Measurements from ENCODE around the gene KCNQ4. TPM values are rescaled to one million over a fixed set of nuclear protein-coding genes. Genes with fewer than 3 reads are reported as not detected.

KCNQ4 gene
- total RNA-seq, 1 experiment from 2014 or later, result 1.4 TPM

GRCh38 chr1:40844079-40844478 lies 60.5 kb downstream of the KCNQ4 start:
- Mint-ChIP-seq H3K36me3 (ENCODE audit: insufficient read depth in 1 of 3, low read depth in 3 of 3) (no peaks in the 10 kb centered on the region; a peak in 1 of 7 replicates), H3K4me1 (peaks cover 5 to 11% of the 10 kb centered on the region in 2 experiments), H3K9me3 (peaks cover 4 to 5% of the 10 kb centered on the region in 2 experiments; a peak in 4 of 5 replicates), H3K27ac (no peak overlapping the region), H3K27me3 (ENCODE audit: low read depth) (peaks cover 15% of the 10 kb centered on the region), H3K4me3 (no peak overlapping the region)
- Histone ChIP-seq H3K27ac (ENCODE audit: insufficient read length, low read depth, low read length) (no peak overlapping the region), H3K9me3 (ENCODE audit: control insufficient read depth, low read depth, low read length) (no peaks in the 10 kb centered on the region), H2BK12ac (ENCODE audit: insufficient read length, low read depth, low read length) (no peak overlapping the region), H3K79me2 (ENCODE audit: insufficient read depth, low read length) (no peaks in the 10 kb centered on the region), H3K79me1 (ENCODE audit: insufficient read depth, low read depth, low read length, poor library complexity, severe bottlenecking) (no peaks in the 10 kb centered on the region), H3K4ac (ENCODE audit: low read depth, low read length) (no peak overlapping the region), H3T11ph (ENCODE audit: low read length) (no peak overlapping the region), H2BK15ac (ENCODE audit: low read depth, low read length) (no peak overlapping the region), H4K8ac (replicated peaks; ENCODE audit: insufficient read length, low read depth, low read length) (no peak overlapping the region), H3K56ac (ENCODE audit: insufficient read length, low read depth, low read length) (no peak overlapping the region), H3K23me2 (ENCODE audit: insufficient read length, low read depth, low read length, poor library complexity, severe bottlenecking) (no peaks in the 10 kb centered on the region), H2AK5ac (ENCODE audit: insufficient read length, low read length) (no peak overlapping the region), H4K20me1 (ENCODE audit: control insufficient read depth, insufficient read depth, insufficient read length) (no peaks in the 10 kb centered on the region), H2BK120ac (ENCODE audit: low read depth, low read length, poor library complexity, severe bottlenecking) (no peak overlapping the region), H3K14ac (ENCODE audit: insufficient read depth, low read length) (no peak overlapping the region), H4K5ac (ENCODE audit: insufficient read length, low read depth, low read length) (no peak overlapping the region), H2BK20ac (ENCODE audit: low read depth, low read length, poor library complexity, severe bottlenecking) (no peak overlapping the region), H3K23ac (ENCODE audit: insufficient read length, low read depth, low read length) (no peak overlapping the region), H2BK5ac (ENCODE audit: insufficient read length, low read length) (no peak overlapping the region), H3K9ac (ENCODE audit: extremely low read depth, insufficient read length, low read length) (no peak overlapping the region), H3K4me2 (ENCODE audit: insufficient read depth, insufficient read length, low read length) (no peak overlapping the region), H3K18ac (ENCODE audit: insufficient read length, low read depth, low read length) (no peak overlapping the region), H3K4me1 (ENCODE audit: insufficient read depth, low read length) (no peaks in the 10 kb centered on the region), H2AFZ (ENCODE audit: low read length) (no peak overlapping the region), H3K27me3 (ENCODE audit: insufficient read depth, low read length) (no peaks in the 10 kb centered on the region), H4K91ac (ENCODE audit: insufficient read length, low read depth, low read length) (no peak overlapping the region)
- TF ChIP-seq CTCF (conservative IDR thresholded peaks at IDR 0.05), result no peak
- no peak for DNase-seq
- no CpG with 5 or more reads among the region's 5 CpGs for WGBS (ENCODE audit: extremely low coverage, insufficient read length, low lambda C conversion rate)
